HG03025 (cell line): ENCODE results near the gene IQCF5.
"Not testable (repeated sequence)": the region's sequence is repeated elsewhere in the genome, so short reads cannot be mapped to it uniquely, and the experiment has no call there.

ENCODE experiments used
- ATAC-seq: cut with Tn5 transposase; IDR thresholded peaks from one replicate; pipeline ENCODE4 v1.9.1; 2021; ENCODE audit warnings: mild to moderate bottlenecking, moderate library complexity; ENCODE audit not compliant: unreplicated experiment, low FRiP score

Gene IQCF5

GRCh38 chr3:51873253-51873766 lies 2.1 kb downstream of the IQCF5 start:
- no peak for ATAC-seq

GRCh38 chr3:51869304-51869703 lies 6.1 kb downstream of the IQCF5 start:
- no peak for ATAC-seq

GRCh38 chr3:51868896-51869295 lies 6.5 kb downstream of the IQCF5 start:
- ATAC-seq, result not testable (repeated sequence)

GRCh38 chr3:51862886-51863285 lies 12.5 kb downstream of the IQCF5 start:
- no peak for ATAC-seq

- ATAC-seq, result no peak
These were observed 14.4 kb downstream of the IQCF5 start, which contains the start of gene IQCF2 for GRCh38 chr3:51860703-51861665. Gene IQCF2, plus strand, starts transcription at chr3:51861615. Its CDS starts 52 bp downstream, at chr3:51861667.

GRCh38 chr3:51855411-51855810 lies 20.0 kb downstream of the IQCF5 start:
- ATAC-seq, result not testable (repeated sequence)

- ATAC-seq, result no peak
These were observed 30.3 kb downstream of the IQCF5 start for GRCh38 chr3:51845129-51845528.

GRCh38 chr3:51836606-51837005 lies 38.8 kb downstream of the IQCF5 start:
- ATAC-seq, result no peak

- ATAC-seq, result no peak
These were observed 44.5 kb downstream of the IQCF5 start for GRCh38 chr3:51830836-51831385.

GRCh38 chr3:51830345-51830744 lies 45.1 kb downstream of the IQCF5 start:
- no peak for ATAC-seq

GRCh38 chr3:51828297-51828696 lies 47.1 kb downstream of the IQCF5 start:
- ATAC-seq, result no peak
